NCI-H1694 (cell line): Measurements from ENCODE around the gene BACE1.
"Not testable (repeated sequence)": the region's sequence is repeated elsewhere in the genome, so short reads cannot be mapped to it uniquely, and the experiment has no call there.

Source experiments
- DNase-seq: peaks from one replicate; lab custom pipeline; 2025; lab: John Stamatoyannopoulos, UW

The BACE1 gene

DNA sequence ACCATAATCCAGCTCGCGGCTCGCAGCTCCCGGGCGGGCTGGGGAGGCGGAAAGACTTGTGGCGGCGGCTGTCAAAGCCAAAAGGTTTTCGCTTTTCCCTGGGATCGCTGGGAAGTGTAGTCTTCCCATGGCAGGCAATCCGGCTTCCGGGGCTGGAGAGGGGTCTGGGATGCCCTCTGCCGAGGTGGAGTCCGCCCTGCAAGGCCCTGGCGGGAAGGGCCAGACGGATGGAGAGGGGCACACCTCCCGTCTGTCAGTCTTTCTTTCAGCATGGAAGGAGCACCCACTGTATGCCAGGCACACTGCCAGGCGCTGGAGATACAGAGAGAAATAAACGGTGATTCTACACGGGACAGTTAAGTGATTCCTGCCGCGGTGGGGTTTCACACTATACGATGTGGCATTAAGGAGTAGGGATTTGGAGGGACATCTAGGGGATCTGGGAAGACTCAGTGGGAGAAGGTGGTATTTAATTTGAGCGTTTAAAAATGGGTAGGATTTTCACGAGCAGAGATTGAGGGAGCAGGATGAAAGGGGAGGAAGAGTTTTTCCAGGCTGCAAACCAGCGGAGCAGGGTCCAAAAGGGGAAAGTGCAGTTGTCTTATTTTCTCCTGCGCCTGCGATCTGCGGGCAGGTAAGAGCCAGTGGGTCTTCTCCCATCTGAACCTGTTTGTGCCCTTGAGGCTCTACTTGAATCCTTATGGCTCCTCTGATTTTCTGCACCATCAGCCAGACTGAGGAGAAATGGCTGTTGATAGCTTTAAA lies at the start of gene BACE1:
BACE1 (minus strand) TSS at position 60 of the 765 bp plus-strand sequence. CDS start 461 bp downstream, outside the sequence.
- peak; percentile 25 for DNase-seq

DNA sequence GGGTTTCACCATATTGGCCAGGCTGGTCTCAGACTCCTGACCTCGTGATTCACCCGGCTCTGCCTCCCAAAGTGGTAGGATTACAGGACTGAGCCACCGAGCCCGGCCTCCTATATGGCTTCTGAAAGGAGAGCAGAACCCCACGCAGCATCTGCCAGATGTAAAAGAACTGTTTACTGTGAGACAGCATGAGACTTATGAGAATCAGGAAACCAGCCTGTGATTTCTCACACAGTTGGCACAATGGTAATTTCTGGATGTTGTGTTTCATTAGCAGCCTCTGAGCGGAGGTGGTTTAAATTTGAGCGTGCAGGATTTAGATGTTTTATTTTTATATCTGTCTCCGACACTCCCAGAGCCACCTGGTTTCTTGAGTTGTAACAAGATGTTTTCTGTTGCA lies 45.4 kb upstream of the BACE1 start:
- no peak for DNase-seq

DNA sequence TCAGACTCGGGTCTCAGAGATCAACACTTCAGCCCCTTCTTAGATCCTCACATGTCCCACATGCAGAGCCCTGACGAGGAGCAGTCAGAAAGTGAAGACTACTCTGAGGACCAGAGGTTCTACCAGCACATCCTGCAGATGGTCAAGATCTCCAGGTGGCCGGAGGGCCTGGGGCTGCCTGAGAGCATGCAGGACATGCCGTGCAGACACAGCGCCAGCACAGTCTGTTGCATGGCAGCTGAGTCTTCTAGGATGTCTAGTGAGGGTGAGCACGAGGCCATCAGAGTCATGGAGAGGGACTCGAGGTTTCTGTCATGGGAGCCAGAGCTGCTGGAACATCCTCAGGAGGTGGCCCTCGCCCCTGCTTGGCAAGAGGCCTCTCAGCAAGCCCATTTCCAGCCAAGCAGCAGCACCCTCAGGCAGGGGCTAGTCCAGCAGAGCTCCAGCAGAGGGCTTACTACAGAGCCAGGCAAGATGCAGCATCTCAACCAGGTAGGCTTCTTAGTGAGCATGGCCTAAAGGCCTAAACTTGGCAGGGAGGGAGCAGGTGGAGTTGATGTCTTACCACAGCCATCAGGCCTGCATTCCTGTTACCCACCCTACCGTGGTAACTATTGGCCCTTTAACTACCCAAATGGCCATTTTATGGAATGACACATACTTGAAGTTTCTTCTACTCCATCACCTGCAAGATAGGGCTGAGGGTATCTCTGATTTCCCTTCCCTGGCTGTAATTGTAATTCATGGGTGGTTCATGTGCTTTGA lies 40.3 kb upstream of the BACE1 start:
- DNase-seq, result no peak

DNA sequence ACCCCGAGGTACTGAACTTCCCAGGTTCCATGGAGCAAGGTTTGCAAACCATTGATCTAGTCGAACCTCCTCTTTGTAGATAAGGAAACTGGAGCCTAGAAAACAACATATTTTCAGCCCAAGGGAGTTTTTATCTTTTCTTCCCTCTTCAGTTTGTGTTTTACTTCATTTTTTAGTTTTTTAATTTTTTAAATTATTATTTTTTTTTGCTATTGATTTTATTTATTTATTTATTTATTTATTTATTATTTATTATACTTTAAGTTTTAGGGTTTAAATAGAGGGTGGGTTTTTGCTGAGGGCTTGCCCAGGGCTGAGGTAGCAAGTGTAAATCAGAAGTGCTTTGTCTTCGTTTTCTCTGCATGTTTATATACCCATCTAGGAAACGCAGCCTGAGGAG lies 38.5 kb upstream of the BACE1 start:
- DNase-seq, result no peak

DNA sequence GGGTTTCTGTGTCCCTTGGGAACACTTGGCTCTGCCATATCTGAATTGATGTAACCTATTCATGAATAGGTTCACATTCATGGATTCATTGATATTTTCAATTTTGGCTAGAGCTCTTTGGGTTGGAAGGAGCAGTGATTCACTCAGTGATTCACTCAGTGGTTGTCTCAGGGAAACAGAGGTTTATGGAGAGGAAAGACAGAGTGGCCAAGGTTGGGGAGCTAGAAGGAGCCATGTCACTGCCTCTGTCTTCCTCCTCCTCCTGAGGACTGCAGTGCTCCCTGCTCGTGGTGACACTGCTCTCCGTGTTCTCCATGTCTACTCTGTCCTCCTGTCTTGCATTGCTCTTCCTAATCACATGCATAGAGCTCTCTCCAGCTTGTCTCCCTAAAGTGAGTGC lies 29.0 kb upstream of the BACE1 start:
- no peak for DNase-seq

DNA sequence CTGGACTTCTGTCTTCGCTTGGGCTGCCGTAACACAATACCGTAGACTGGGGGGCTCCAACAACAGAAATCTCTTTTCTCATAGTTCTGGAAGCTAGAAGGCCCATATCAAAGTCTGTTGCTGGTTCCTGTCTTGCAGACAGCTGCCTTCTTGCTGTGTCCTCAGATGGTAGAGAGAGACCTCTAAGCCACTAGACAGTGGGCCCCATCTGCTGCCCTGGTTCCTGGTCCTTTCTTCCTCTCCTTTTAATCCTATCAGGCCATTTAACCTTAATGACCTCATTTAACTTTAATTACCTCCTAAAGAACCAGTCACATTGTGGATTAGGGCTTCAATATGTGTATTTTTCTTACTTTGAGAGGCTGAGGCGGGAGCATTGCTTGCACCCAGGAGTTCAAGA lies 21.0 kb upstream of the BACE1 start:
- DNase-seq, result no peak

DNA sequence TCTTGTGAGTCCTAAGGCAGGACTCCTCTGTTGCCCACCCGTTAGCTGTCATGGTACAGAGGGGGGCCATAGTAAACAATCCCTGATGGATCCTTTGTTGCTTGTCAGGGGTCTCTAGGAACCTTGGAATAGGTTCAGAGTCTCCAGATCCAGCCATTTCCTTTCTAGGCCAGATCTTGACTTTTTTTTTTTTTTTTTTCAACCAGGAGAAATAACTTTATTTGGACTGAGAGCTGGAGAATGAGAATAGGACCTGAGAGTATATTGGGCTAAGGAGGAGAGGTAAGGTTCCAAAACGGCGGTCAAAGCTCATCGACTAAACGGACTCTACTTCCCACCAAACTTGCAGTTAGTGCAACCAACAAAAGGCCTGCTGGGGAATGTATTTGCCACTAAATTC lies 19.3 kb upstream of the BACE1 start:
- no peak for DNase-seq

DNA sequence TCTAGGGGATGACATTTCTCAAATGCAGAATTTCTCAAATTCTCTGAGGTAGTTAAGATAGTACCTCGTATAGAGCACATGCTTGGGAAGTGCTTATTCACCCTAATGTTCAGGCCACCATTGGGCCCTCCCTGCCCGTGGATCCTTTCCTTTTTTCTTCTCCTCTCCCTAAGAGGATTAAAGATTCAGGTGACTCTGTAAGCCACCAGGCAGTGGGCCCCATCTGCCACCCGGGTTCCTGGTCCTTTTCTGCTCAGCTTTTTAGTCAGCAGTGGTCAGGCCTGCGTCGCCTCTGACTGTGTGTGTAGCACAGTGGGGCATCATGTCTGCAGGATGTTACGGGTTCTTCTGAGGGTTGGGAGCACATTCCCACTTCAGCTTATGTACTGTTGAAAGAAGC lies 18.8 kb upstream of the BACE1 start:
- DNase-seq, result no peak

DNA sequence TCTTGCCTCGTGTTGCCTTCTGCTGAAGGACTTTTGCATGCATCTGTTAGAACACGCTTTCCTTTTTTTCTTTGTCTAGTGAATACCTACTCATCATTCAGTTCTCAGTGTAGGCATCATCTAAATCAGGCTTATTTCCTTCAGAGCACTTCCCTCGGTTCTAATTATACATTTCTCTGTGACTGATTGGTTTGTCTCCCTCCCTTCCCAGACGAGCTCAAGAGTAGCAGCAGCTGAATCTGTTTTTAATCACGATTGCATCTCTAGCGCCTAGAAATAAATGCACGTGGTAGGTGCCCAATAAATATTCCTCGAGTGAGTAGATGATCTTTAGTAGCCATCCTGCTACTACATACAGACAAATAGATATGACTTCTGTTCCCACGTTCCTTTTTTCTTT lies 17.9 kb upstream of the BACE1 start:
- no peak for DNase-seq

DNA sequence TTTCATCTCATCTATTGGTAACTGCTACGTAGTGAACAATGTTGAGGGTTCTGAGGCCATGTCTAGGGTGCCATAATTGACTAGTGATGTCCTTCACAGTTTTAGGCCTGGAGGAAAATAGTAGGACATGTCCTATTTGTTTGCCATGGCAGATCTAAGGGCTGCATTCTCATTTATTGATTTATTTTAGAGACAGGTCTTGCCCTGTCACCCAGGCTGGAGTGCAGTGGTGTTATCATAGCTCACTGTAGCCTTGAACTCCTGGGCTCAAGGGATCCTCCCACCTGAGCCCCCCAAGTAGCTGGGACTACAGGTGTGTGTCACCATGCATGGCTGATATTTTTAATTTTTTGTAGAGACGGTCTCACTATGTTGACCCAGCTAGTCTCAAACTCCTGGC lies 16.8 kb upstream of the BACE1 start:
- no peak for DNase-seq

DNA sequence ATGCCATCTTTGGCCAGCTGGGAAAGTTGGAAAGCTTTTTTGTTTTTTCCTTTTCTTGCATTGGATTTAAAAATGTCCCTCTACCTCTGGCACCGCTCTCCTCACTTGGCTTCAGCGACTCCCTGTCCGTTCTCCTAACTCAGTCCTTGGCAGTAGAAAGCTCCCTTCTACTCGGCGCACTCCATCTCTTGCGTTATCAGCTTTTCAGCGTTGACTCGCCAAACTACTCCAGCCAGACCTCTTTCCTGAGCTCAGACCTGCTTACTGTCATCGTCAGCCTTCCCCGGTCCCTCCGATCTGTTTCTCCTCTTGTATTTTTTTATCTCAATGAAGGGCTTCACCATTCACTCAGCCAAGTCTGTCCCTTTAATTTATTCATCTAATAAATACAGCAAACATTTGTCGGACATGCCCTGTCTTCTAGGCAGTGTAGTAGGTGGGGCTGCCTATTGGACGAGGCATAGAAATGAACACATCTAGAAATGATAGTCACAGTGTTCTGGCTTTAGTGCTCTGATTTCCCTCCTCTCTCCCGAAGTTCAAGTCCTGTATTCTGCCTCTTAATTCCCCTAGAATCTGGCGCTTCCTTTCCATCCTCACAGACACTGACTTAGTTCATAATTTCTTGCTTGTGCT lies 12.4 kb upstream of the BACE1 start:
- DNase-seq, result no peak

DNA sequence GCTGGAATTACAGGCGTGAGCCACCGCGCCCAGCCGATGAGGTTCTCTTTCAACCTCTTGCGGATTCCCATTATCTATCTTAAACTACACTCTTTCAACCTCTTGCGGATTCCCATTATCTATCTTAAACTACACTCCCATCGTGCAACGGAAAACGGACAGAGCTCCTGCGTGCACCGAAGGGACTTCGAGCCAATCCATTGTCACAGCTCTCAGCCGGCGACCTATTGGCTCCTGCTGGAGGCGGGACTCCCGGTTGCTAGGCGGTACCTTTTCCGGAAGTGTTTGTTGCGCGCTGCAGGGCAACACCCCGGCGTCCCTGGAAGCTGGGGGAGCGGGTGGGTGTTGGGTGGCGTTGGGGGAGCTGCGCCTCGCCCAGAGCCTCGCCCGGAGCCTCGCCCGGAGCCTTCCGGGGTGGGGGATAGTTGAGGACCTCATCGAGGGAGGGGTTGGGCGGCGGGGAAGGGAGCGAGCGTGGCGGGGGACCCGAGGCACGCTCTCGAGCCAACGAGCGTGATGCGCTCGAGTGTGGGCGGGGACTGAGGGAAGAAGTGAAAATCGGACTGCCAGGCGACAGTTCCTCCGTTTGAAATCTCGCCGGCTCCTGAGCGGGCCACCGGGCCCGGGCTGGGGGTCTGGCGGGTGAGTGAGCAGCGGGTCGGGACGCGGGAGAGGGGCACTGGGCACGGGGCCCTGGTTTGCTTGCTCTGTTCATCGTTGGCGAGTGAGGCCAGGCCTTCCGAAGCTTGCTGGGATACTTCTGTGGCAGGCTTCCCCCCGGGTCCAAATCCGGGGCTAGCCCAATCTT lies 11.7 kb upstream of the BACE1 start, which contains the start of gene CEP164:
CEP164 (plus strand) TSS at position 288 of the 808 bp plus-strand sequence. CDS start 10,733 bp downstream, outside the sequence.
- DNase-seq, result peak; percentile 58

DNA sequence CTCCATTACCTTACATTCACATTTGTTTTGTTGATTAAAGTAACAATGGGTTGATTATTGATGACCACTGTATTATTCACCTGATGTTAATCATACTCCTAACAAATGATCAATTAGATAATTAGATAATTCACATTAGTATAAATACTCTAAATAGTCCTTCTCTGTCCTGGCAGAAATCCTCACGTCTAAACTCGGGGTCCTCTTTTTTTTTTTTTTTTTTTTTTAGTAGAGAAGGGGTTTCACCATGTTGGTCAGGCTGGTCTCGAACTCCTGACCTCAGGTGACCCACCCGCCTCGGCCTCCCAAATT lies 11.2 kb upstream of the BACE1 start:
- not testable (repeated sequence) for DNase-seq

DNA sequence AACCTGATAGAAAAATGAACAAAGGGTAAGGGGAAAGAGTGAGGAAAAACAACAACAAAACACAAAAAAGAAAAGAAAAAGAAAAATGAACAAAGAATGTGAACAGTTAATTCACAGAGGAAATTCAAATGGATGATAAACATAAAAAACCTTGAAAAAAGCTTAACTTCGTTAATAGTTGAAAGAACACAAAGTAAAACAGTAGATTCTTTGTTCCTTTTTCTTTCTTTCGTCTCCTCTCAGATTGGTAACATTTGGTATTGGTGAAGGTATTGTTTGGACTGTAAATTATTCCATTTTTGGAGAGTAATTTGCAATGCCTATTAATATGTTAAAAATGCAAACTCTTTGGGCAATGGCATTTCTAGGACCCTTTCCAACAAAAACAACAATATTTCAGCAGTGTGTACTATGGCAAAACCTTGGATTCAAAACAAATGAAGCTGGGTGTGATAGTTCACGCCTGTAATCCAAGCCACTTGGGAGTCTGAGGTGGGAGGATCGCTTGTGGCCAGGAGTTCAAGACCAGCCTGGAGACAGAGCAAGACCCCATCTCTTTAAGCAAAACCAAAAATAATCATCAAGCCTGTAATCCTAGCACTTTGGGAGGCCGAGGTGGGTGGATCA lies 3.3 kb upstream of the BACE1 start:
- no peak for DNase-seq

DNA sequence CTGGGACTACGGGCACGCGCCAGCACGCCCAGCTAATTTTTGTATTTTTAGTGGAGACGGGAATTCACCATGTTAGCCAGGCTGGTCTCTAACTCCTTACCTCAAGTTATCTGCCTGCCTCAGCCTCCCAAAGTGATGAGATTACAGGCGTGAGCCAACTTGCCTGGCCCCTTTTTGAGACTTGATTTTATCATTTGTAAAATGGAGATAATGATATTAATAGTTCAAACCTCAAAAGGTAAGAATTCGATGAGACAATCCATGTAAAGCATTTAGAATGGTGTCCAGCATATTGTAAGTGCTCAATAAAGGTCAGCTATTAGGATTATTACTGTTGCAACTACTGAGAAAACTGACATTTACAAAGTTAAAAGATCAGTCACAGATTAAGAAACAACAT lies 2.7 kb upstream of the BACE1 start:
- no peak for DNase-seq

DNA sequence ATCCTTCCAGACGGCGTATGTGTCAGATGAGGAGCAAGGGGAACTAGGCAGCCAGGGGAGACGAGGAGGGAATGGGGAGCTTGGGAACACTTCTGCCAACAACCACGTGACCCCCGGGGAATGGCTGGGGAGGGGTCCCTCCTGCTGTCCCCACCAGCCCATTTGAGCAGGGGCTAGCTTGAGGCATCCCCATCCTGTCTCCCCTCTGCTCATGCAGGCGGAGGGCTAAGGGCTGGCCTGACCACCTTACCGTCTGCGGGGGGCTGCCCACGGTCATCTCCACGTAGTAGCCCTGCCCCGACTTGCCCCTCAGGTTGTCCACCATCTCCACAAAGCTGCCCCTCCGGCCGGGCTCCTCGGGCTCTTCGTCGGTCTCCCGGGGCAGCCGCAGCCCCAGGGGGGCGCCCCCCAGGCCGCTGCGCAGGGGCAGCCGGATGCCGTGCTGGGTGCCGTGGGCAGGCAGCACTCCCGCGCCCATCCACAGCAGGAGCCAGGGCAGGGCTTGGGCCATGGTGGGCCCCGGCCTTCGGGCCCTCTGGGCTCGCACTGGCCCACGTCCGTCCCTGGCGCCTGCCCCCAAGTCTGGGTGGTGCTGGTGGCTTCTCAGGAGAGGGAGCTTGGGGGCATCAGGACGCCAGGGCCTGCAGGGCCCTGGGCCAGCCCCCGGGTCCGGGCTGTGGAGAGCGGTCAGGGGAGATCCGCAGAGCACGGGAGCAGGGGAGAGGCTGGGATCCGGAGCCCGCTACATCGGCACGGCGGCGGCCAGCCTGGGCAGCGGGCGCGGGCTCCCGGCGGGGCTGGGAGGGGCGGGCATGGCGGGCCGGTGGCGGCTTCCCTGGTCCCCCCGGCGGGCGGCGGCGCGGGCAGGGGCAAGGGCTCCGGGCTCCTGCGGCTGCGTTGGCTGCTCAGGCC lies 515 bp downstream of the BACE1 start:
- DNase-seq, result no peak

DNA sequence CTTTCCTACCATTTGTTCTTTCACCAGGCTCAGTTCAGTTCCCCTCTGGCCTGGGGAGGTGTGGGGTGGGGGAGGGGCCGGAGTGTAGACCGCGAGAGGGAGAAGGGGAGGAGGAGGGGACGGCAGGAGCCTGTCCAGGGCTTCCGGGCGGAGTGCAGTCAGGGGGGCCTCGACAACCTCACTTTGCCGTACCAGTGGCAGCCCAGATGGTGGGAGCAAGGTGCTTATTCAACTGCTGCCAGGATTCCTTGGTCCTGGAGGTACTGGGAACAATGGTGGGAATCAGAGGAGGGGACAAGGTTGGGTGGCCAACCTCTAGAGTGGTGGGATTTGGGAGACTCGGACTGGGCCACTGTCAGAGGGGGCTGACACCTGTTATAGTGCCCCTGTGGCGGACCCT lies 1.2 kb downstream of the BACE1 start:
- no peak for DNase-seq

DNA sequence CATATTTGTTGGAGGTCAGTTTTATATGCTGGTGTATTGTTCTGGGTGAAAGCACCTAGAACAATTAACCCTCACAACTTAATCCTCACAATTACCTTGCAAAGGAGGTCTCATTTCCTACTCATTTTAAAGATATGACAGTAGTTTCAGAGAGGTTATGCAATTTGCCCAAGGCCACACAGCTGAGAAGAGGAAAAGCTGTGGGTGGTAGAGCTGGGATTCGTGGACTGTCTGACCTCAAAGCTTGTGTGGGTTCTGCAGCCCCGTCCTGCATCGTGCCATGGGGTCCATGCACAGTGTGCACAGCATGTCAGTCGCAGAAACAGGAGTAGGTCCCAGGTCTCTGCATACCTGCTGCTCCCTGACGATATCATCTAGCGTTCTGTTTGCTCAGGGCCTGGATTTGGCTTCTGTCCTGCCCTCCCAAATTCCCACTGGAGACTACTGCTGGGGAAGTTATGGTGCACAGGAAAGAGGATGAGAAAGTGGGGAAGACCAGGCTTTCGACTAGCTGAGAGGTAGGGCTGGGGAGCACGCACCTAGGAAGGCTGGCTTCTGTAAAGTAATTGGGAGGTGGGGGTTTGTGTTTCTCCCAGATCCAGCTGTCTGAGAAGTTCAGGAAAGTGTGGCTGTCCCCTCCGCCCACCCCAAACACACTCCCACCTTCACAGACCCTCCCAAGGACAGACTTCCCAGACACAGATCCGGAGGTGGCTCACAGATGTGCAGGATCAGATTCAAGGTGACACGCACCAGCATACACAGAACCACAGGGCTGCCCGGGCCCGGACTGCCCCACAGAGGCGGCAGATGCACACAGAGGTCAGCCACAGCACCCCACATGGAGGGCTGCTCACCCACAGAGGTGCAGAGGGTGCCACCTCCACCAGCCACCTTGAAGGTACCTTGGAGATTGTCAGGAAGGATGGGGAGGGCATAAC lies 2.0 kb downstream of the BACE1 start:
- no peak for DNase-seq

DNA sequence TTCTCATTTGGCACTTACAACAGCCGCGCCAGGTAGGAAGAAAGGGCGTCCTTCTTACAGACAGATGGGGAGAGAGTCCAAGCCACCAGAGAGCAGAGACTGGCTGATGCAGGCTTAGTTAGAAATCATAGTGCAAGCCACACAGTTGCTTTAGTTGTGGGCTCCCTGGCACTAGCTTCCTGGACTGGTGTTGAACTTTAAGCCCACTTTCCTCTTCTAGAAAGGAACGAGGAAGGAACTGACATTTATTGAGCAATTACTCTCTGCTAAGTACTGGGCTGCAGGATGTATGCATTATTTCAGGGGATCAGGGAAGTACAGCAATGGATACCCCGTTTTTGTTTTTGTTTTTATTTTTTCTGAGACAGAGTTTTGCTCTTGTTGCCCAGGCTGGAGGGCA lies 3.0 kb downstream of the BACE1 start:
- no peak for DNase-seq

DNA sequence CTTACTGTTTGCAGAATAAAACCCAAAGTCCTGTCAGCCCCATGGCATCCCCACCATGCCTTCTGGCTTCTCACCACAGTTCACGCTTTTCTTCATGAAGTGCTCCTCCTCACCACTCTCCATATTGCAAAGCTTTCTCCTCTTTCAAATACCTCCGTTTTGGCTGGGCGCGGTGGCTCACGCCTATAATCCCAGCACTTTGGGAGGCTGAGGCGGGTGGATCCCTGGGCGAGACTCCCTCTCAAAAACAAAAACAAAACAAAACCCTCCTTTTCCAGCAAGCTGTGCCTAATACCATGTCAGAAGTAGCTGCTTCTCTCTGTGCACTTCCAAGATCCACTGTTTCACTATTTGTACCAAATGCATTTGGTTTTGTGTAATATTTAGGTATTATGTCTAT lies 6.7 kb downstream of the BACE1 start:
- no peak for DNase-seq
